Endothelial cell of umbilical vein (primary cell): ENCODE data around the gene MTMR3. TPM values are rescaled to one million over a fixed set of nuclear protein-coding genes. Genes with fewer than 3 reads are reported as not detected.

Experiments
- BruUV-seq: library from RNA; stranded (reverse); fragments of 400-500 nt; replicated peaks from 2 replicates; lab custom pipeline; 2021; lab: Mats Ljungman, UMichigan
- CTCF ChIA-PET: fragments of 300-600, 350-600 bp; sonication (Branson Sonifier 250); formaldehyde crosslinking; loops from one replicate; lab custom pipeline; 2021; ENCODE audit warnings: antibody characterized with exemption, inconsistent platforms; lab: Charles Lee
- POLR2A ChIA-PET: fragments of 300-600, 350-600 bp; sonication (Branson Sonifier 250); formaldehyde crosslinking; loops from one replicate; lab custom pipeline; 2021; ENCODE audit warnings: antibody characterized with exemption, inconsistent platforms; lab: Charles Lee
- DNase-seq: peaks from one replicate; pipeline ENCODE4 v3.0.0-alpha.2; 2011; ENCODE audit warnings: low read depth, low spot score
- FAIRE-seq: peaks from 2 replicates; lab custom pipeline; 2011; peaks lifted over from hg19 to GRCh38; lab: Jason Lieb, UNC
- H2AFZ ChIP-seq: 2 replicates; pipeline ENCODE4 v1.6.0; 2012; ENCODE audit warnings: low read depth, low read length, control low read depth, inconsistent platforms
- H3K27ac ChIP-seq: 2 replicates; pipeline ENCODE4 v1.5.1; 2011; ENCODE audit warnings: low read depth, mild to moderate bottlenecking, control low read depth, low read length, moderate library complexity; ENCODE audit not compliant: insufficient read depth
- H3K27me3 ChIP-seq, 2 experiments: 2 replicates each; pipeline versions ENCODE4 v1.6.0 to v1.6.1; 2011; ENCODE audit warnings: low read length in 2 of 2, mixed read lengths in 1 of 2; ENCODE audit not compliant: control insufficient read depth in 2 of 2, insufficient read depth in 2 of 2
- H3K36me3 ChIP-seq, 2 experiments: 2 replicates in 1 of 2; 3 replicates in 1 of 2; pipeline ENCODE4 v1.5.1; 2011; ENCODE audit warnings: low read length in 2 of 2, mild to moderate bottlenecking in 1 of 2, moderate library complexity in 1 of 2; ENCODE audit not compliant: control insufficient read depth in 2 of 2, insufficient read depth in 2 of 2; ENCODE audit errors: extremely low read depth in 1 of 2
- H3K4me1 ChIP-seq: 3 replicates; pipeline ENCODE4 v1.5.1; 2011; ENCODE audit warnings: mild to moderate bottlenecking, low read length; ENCODE audit not compliant: control insufficient read depth, insufficient read depth; ENCODE audit errors: extremely low read depth
- H3K4me2 ChIP-seq: 2 replicates; pipeline ENCODE4 v1.6.1; 2011; ENCODE audit warnings: low read length, control low read depth, mixed read lengths; ENCODE audit not compliant: insufficient read depth
- H3K4me3 ChIP-seq, 3 experiments: fragments of 200-600 bp in 1 of 3; sonication (generic), shearing (Covaris generic) in 1 of 3; replicated peaks in 1 of 3; 2 replicates each; pipeline ENCODE4 v1.5.1; 2011 to 2016; ENCODE audit warnings: control low read depth in 3 of 3, low read length in 3 of 3, mild to moderate bottlenecking in 2 of 3, inconsistent platforms in 1 of 3, low read depth in 1 of 3, moderate library complexity in 1 of 3; ENCODE audit not compliant: insufficient read depth in 1 of 3
- H3K79me2 ChIP-seq: 2 replicates; pipeline ENCODE4 v1.6.0; 2012; ENCODE audit warnings: low read length, inconsistent platforms; ENCODE audit not compliant: control insufficient read depth, insufficient read depth
- H3K9ac ChIP-seq: replicated peaks from 2 replicates; pipeline ENCODE3; 2011; ENCODE audit warnings: low read length, control low read depth; ENCODE audit not compliant: insufficient read depth; ENCODE audit errors: extremely low read depth
- H3K9me1 ChIP-seq: replicated peaks from 3 replicates; pipeline ENCODE4 v1.6.0; 2011; ENCODE audit warnings: mild to moderate bottlenecking, low read length; ENCODE audit not compliant: control insufficient read depth, insufficient read depth; ENCODE audit errors: extremely low read depth
- H3K9me3 ChIP-seq: replicated peaks from 2 replicates; pipeline ENCODE4 v1.5.1; 2012; ENCODE audit warnings: low read length, inconsistent platforms; ENCODE audit not compliant: control insufficient read depth, insufficient read depth
- H4K20me1 ChIP-seq: replicated peaks from 2 replicates; pipeline ENCODE3; 2011; ENCODE audit warnings: mild to moderate bottlenecking, low read length; ENCODE audit not compliant: control insufficient read depth, insufficient read depth; ENCODE audit errors: extremely low read depth
- EZH2 ChIP-seq: IDR thresholded peaks from 2 replicates; pipeline ENCODE4 v1.6.1; 2012; ENCODE audit warnings: borderline replicate concordance, low read depth, mild to moderate bottlenecking, moderate library complexity, low read length, inconsistent platforms; ENCODE audit not compliant: severe bottlenecking
- FOS ChIP-seq: IDR thresholded peaks from 2 replicates; pipeline ENCODE4 v1.6.1; 2011; ENCODE audit warnings: mild to moderate bottlenecking, low read length, moderate library complexity, borderline replicate concordance; ENCODE audit not compliant: insufficient read depth
- GATA2 ChIP-seq: IDR thresholded peaks from 2 replicates; pipeline ENCODE4 v1.7.0; 2011; ENCODE audit warnings: low read depth, mild to moderate bottlenecking, moderate library complexity, mixed read lengths, low read length; ENCODE audit not compliant: insufficient read length, insufficient read depth
- MYC ChIP-seq: IDR thresholded peaks from one replicate; pipeline ENCODE4 v1.6.1; 2011; ENCODE audit warnings: mild to moderate bottlenecking, low read depth, low read length
- POLR2A ChIP-seq: IDR thresholded peaks from 2 replicates; pipeline ENCODE4 v1.6.1; 2012; ENCODE audit warnings: low read depth, mild to moderate bottlenecking, control low read depth, low read length
- POLR2AphosphoS5 ChIP-seq: IDR thresholded peaks from 2 replicates; pipeline ENCODE4 v1.6.1; 2012; ENCODE audit warnings: low read depth, mild to moderate bottlenecking, control low read depth, low read length, moderate library complexity; ENCODE audit not compliant: insufficient read depth
- dilution Hi-C: fragments of 300-500 bp; cut with MboI; formaldehyde crosslinking; loops from one replicate; pipeline ENCODE4 v1.15.0; 2019; ENCODE audit warnings: low sequenced_read_pairs; ENCODE audit not compliant: extremely low pct_ligation_motif_present
- intact Hi-C: fragments of 100-400 bp; cut with micrococcal nuclease; formaldehyde crosslinking; loops from one replicate; pipeline ENCODE4 v1.10.0; 2022
- polyA plus RNA-seq, 4 experiments: library from polyadenylated mRNA; depleted of rRNA in 3 of 4; stranded (reverse) in 3 of 4; unstranded in 1 of 4; fragments of >200 nt; gene quantifications; 2 replicates each; pipeline versions ENCODE4 v1.2.1 to v1.2.3, GENCODE V29; 2011 to 2012; ENCODE audit warnings: missing spikeins in 1 of 4
- total RNA-seq: library from RNA; stranded (reverse); gene quantifications from 2 replicates; pipeline ENCODE4 v1.2.3, GENCODE V29; 2021
- TF ChIP-seq, protein P1 (sequence below), 2 donors: IDR thresholded peaks; 1 replicate in 1 of 2; 2 replicates in 1 of 2; pipeline ENCODE4 v1.5.1; 2011; ENCODE audit warnings: low read length in 2 of 2, mild to moderate bottlenecking in 2 of 2, moderate library complexity in 2 of 2, control low read depth in 1 of 2, inconsistent platforms in 1 of 2, low read depth in 1 of 2; ENCODE audit not compliant: insufficient read depth in 1 of 2; ENCODE audit errors: extremely low read depth in 1 of 2
- TF ChIP-seq, protein P2 (sequence below): IDR thresholded peaks from 2 replicates; pipeline ENCODE4 v1.6.1; 2011; ENCODE audit not compliant: insufficient read depth, insufficient read length

Gene MTMR3
- total and polyA plus RNA-seq, 2 donors (not counting 3 experiments of a cell fraction or from before 2014, with no cell fraction given): 30.1 to 36.5 TPM

DNA sequence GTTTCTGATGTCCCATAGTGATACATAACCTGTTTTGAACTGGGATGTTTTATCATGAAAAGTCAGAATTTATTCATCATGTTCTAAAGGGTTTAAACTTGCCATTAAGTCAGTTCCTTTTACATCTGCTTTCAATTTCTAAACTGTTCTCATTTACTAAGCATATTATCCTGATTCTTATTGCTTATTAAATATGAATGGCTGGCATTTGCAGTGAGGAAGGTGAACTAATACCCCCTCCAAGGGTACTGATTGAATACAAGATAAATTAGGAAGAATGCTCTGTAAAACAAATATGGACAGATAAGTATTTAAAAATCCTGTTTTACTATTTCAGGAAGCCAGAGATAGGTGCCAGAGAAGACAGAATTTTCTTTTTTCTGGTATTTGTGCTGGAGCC lies 126.5 kb downstream of the MTMR3 start:
- Histone ChIP-seq H3K4me2 (no peak overlapping the region), H3K4me3 (no peak overlapping the region), H2AFZ (no peak overlapping the region), H3K79me2 (no peaks in the 10 kb centered on the region), H4K20me1 (no peaks in the 10 kb centered on the region), H3K9me3 (no peaks in the 10 kb centered on the region), H3K27ac (no peak overlapping the region), H3K9ac (no peak overlapping the region), H3K27me3 (no peaks in the 10 kb centered on the region), H3K4me1 (peaks cover 4% of the 10 kb centered on the region), H3K36me3 (peaks cover 3 to 15% of the 10 kb centered on the region in 2 experiments), H3K9me1 (no peaks in the 10 kb centered on the region)
- FAIRE-seq (no peak), DNase-seq (no peak)
- ChIA-PET CTCF (interaction anchor here (1.3 kb wide), 1 partner anchor 320 kb away, joined by 3 read pairs; no protein-coding TSS in a partner anchor), POLR2A (no interaction called here)
- dilution Hi-C loops: no loop called here
- no TSS peak for BruUV-seq
- intact Hi-C loops: loop anchor here (5.0 kb wide), 3 partner anchors 78 to 372 kb away; no protein-coding TSS in a partner anchor
- TF ChIP-seq MYC: no peak
- TF ChIP-seq POLR2AphosphoS5: no peak
- TF ChIP-seq, protein P1, sequence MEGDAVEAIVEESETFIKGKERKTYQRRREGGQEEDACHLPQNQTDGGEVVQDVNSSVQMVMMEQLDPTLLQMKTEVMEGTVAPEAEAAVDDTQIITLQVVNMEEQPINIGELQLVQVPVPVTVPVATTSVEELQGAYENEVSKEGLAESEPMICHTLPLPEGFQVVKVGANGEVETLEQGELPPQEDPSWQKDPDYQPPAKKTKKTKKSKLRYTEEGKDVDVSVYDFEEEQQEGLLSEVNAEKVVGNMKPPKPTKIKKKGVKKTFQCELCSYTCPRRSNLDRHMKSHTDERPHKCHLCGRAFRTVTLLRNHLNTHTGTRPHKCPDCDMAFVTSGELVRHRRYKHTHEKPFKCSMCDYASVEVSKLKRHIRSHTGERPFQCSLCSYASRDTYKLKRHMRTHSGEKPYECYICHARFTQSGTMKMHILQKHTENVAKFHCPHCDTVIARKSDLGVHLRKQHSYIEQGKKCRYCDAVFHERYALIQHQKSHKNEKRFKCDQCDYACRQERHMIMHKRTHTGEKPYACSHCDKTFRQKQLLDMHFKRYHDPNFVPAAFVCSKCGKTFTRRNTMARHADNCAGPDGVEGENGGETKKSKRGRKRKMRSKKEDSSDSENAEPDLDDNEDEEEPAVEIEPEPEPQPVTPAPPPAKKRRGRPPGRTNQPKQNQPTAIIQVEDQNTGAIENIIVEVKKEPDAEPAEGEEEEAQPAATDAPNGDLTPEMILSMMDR (IDR thresholded peaks at IDR 0.05; ENCODE audit: extremely low read depth in 1 of 2, insufficient read depth in 1 of 2, low read depth in 1 of 2, low read length in 2 of 2): no peak
- TF ChIP-seq POLR2A: no peak
- TF ChIP-seq GATA2: no peak
- no peak for TF ChIP-seq EZH2
- TF ChIP-seq FOS: no peak
- TF ChIP-seq, protein P2, sequence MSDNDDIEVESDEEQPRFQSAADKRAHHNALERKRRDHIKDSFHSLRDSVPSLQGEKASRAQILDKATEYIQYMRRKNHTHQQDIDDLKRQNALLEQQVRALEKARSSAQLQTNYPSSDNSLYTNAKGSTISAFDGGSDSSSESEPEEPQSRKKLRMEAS: no peak
